GM18867 (cell line): ENCODE measurements around the gene REV3L.
"Not testable (repeated sequence)": the region's sequence is repeated elsewhere in the genome, so short reads cannot be mapped to it uniquely, and the experiment has no call there.

ENCODE experiments used
- ATAC-seq: cut with Tn5 transposase; IDR thresholded peaks from one replicate; pipeline ENCODE4 v1.9.1; 2021; ENCODE audit warnings: mild to moderate bottlenecking, moderate library complexity; ENCODE audit not compliant: unreplicated experiment

REV3L gene

DNA sequence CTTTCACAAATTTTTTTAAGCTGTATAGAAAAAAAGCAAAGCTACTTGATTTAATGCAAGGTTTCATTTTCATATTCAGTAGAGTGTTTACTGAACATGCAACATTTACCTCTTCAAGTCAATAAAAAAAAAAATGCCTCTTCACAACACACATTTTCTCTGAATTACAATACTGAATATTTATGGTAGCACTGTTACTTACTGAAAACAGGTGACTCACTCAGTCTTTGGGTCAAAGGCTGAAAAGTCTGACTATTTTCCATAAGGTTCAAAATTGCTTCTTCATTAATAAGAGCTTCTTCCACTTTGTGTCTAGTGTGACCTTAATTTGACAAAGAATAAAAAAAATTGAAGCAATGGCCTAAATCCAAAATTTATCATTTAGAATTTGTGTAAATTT is 101.9 kb downstream of the REV3L start:
- no peak for ATAC-seq

DNA sequence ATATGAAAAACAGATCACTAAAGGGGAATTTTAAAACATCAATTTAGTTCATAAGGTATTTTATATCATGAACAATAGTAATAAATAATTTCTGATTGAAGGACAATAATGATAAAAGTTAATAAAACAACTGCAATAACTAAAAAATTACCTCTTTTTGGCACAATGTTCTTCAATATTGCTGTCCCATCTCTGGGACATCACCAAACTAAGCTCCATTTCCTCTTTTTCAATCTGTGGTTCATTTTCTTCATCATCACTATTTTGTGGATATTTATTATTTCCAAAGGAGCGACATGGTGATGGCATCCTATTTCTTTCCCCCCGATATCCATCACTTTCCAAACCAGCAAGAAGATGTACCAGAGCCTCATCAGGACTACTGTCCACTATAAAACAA is 103.2 kb downstream of the REV3L start:
- ATAC-seq, result no peak

DNA sequence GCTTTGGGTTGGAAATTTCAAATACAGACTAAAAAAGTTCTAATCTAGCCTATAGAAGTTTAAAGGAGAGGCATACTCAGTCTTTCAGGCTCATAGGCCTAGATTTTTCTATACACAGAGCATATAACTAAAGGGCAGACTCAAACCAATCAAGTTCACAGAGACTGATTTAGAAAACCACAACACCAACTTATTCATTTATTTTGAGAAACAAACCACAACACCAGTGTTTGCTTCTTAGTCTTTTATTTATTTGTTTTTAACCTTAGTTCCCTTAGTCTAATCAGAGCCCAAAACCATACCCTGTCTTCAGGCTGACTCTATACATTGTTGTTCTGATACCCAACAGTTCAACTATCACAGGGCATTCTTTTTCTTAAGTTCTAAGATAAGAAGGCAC is 103.7 kb downstream of the REV3L start:
- ATAC-seq, result no peak

DNA sequence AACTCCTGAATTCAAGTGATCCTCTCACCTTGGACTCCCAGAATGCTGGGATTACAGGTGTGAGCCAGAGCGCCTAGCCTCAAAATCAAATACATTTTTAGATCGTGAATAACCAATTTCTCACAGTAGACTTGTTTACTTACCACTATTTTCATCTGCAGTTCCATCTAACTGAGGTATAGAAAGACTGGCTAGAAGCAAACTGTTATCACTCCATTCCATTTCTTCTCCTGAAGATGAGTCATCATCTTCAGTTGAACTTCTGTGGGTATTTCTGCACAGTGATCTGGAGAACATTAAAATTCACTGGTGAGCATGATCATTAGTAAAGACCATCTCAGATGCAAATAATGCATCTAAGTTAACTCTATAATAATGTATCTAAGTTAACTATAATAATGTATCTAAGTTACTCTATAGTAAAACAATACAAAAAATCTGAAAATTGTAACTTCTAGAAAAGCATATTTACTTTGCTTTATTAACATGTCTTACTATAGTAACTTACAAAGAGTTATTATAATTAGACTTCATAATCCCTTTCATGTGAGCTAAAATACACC is 105.4 kb downstream of the REV3L start:
- no peak for ATAC-seq

DNA sequence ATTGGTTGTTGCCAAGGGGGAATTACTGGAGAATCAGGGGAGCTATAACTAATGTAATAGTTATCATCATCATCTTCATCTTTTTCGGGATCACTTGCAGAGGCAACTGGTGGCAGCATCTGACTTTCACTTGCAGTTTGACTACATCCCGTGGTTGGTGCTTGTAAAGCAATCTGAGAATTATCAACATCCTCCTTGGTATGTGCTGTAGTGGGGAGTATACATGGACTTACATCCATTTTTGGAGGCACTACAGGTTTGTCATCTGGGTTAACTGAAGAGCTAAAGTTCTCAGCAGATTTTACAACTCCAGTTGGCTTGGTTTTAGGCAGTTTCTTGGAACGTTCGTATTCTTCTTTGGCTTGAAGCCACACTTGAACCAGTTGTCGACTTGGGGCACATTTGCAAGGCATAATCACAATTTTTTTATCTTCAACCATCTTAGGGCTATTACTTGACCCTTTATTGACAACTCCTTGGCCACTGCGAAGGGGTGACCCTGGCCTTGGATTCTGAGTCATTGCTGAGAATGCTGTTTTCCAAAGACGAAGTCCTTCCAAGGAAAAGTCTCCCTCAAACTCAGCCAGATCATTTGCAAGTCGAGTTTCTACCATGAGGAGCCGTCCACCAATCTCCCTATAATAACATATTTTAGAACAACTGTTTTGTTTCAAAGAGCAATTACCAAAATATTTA is 115.5 kb downstream of the REV3L start:
- peak; percentile 69 for ATAC-seq

DNA sequence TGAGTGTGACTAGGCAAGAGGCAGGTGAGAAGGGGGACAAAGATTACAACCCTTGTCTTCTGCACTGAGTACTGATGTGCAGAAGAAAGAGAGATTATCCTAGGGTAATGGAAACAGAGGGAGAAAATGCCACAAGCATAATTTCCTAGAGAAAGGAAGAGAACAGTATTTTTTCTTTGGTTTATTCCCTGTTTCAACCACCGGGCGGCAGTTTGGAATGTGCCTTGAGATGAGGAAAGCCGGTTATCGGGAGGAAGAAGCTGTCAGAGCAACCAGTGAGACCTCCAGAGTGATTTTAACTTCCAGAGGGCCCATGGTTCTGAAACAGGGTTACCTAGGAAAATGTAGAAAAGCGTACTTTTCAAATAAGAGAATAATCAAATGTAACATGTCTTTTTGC is 121.4 kb downstream of the REV3L start:
- no peak for ATAC-seq

DNA sequence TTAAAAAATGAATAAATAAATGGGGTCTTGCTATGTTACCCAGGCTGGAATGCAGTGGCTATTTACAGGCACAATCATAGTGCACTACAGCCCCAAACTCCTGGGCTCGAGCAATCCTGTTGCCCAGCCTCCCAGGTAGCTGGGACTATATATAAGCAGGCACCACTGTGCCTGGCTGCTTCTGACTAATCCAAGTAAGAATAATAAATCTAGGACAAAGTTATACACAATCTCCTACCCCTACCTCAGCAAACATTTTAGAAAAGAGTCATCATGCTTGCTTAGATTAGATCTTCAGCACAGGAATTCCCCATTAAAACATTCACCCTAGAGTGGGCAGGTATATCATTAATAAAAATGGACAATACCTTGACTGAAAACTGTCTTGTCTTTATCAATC is 124.6 kb downstream of the REV3L start:
- ATAC-seq, result no peak

DNA sequence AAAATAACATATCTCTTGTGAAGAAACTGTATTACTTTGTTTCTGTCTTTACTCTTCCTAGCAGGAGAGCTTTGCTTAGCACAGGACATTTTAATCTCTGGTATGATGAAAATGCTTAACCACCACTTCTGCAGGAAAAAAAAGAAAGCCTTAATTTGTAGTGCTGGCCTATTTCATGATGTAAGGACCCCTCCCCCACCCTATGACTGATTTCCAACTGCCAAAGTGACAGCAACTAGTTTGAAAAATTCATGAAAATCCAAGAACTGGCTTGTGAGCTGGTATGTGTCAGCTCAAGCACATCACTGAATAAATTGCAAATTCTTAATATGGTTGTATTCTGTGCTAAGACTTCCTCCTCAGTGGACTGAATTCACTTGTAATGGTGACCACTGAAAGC is 125.3 kb downstream of the REV3L start:
- no peak for ATAC-seq

DNA sequence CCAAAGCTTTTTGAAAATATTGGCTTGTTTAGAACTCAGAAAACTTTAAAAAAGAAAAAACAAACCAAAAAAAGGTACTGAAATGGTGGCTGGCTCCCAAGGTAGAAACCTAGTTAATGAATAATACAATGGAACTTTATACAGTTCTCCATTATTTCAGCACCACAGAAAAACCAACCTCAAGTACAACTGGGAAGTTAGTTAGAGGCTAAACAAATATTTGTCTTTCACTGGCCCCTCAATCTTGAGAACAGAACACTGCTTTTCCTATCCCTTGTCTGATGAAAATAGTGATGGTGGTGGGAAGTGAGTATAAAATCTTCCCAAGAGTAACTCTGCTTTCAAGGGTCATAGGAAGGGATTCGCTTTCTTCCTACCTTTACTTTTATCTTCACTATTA is 126.5 kb downstream of the REV3L start:
- no peak for ATAC-seq

DNA sequence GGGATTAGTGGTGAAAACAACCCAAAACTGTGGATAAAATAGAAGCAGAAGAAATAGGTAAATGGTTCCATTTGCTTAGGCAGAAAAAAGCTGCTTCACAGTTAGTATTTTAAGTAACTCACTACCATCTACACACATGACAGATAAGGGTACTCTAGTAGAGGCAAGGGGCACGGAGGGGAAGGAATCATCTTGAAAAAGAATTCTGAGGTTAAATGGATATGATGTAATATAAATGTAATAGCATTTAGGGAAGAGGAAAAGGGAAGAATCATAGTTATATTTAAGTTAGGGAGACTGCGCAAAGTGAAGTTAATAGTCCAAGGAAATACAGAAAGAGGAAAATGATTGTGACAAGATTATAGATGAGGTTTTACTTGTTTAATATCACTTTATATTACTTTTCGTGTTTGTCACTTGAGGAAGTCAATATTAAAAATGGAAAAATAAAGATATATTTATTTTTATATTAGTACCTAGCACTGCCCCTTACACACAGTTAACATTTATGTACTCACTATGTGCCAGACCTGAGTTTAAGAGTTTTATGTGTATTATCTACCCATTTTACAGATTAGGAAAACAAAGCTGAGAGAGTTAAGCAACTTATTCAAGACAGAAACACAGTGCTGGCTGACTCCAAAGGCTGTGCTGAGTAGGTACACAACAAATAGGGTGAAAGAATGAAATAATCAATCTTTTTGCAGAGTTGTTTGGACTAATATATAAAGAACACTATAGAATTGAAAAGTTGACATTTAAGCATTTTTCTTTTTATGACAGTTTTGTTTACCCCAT is 128.1 kb downstream of the REV3L start:
- no peak for ATAC-seq

DNA sequence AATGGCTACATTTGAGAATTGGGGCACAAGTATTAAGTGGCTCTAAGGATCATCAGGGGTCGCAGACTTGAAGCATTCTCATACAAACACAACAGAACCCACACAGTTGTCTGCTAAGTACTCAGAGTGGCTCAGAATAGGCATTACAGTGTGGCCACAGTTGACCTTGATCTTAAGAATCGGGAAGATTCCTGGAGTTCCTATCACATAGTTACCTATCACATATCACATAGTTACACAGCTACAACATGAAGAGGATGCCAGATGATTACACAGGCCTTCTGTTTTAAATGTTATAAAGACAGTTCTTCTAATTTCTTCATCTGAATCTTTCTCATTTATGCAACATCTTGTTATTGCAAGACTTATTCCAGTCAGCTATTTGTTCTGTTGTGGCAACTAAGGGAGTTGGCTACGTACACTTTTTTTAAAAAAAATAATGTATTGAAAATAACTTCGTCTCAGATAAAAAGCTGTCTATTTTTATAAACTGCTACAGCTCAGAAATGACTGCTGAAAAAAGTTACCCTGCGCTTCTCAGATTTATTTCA is 129.0 kb downstream of the REV3L start:
- no peak for ATAC-seq

DNA sequence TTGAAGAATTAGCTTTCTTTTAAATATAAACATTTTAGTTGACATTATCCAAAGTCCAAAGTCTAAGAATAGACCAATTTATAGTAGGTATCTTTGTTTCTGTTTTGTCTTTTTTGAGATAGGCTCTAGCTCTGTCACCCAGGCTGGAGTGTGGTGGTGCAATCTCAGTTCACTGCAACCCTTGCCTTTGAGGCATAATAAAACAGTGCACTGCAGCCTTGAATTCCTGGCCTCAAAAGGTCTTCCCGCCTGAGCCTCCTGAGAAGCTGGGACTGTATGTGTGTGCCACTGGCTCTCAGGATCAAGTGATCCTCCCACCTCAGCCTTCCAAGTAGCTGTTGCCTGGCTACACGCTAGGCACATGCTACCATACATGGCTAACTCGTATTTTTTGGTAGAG is 135.4 kb downstream of the REV3L start:
- ATAC-seq, result no peak

DNA sequence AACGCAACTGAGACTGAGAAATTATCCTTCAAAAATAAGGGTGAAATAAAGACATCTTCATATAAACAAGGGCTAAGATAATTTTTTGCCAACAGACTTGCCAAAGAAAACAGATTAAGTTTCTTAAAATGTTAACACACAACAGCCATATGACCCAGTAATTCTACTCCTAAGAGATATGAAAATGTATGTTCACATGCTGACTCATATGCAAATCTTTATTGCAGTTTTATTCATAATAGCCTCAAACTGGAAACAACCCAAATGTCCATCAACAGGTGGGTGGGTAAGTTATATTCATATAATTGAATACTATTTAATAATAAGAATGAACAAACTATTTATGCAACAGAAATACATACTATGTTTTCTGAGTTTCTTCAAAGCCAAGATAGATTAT is 140.1 kb downstream of the REV3L start:
- ATAC-seq, result no peak

DNA sequence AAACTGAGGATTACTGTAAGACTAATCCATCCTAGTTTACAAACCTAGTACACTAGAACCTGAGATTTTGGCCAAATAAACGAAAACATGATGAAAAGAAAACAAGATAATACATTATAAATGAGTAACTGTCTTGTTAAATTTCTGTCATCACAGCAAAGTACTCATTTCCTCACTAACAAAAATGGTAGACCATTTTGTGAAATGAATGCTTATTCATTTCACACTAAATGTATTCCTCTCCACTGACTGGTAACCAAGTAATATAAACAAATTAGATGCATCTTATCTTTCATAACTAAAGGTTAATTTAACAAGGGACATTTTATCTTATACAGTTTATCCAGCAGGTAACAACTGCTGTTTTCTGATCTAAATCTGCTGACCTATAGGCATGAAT is 143.7 kb downstream of the REV3L start:
- peak; percentile 37 for ATAC-seq

DNA sequence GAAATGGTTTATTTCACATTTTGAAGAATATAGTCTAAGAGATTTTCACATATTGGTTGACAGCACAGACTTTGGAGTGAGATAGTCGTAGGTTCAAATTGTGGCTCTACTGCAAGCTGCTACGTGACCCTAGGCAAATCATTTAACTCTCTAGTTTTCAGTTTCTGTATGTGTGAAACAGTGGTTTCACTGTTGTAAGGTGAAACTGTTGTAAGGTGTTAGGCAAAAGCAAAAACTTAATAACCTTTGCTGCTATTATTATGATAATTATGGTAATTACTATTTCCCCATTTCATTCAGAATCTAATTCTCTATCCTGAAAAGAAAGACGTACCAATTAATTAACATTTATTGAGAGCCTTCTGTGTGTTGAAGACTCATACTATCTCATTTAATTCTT is 144.2 kb downstream of the REV3L start:
- peak; percentile 98 for ATAC-seq

DNA sequence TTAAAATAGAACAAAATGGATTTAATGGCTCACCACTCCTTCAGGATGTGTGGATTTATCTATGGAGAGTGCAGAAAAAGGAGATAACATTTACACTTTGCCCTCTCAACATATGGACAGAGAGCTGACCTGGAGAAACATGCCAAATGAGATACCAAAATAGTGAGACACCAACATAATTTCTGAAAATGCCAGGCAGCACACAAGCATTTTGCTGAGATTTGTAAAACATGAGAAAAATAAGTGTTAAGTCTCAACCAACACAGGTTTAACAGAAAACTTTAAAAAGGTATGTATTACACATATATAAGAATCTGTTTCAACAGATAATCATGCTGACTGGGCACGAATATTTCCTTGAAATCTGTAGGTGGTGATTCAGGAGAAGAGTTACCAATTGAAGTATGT is 145.2 kb downstream of the REV3L start:
- no peak for ATAC-seq

DNA sequence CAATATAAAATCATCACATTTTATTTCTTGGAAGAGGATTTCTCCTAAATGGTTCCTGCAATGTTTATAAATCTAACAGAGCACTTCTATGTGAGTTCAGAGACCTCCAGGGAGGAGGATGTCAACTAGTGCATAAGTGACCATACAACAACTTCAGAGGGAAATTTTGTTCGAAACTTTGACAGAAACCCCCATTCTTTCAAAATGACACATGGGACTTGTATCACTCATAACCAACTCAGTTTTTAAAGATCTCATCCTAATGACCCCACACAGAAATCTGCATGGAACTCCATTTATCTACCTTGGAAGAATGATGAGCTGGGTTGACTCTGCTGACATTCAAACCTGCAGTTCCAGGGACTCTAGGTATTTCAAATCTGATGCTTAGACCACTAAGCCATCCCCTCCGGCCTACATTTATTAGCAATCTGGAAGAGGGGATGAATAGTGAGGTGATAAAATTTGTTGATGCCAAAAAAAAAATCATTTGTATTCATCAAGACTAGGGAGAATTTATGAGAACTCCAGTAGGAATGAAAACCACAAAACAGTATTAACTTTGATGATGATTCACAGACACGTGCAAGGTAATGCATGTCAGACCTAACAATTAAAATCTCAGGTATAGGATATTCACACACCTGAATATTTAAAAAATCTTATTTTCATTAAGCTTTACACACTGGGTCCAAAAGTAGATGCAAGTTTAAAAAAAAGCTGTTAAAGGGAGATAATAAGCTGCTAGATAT is 153.0 kb downstream of the REV3L start:
- ATAC-seq, result peak; percentile 73

DNA sequence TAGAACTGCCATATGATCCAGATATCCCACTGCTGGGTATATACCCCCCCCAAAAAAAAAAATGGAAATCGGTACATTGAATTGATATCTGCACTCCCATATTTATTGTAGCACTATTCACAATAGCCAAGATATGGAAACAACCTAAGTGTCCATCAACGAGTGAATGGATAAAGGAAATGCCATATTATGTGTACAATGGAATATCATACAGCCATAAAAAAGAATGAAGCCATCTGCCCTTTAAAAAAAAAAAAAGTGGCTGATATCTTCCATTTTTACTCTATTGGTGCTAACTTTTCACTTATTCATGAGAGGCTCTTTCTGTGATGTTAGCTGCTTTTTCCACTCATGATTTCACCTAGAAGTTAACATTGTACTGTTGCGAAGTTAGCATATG is 156.5 kb downstream of the REV3L start:
- ATAC-seq, result no peak

DNA sequence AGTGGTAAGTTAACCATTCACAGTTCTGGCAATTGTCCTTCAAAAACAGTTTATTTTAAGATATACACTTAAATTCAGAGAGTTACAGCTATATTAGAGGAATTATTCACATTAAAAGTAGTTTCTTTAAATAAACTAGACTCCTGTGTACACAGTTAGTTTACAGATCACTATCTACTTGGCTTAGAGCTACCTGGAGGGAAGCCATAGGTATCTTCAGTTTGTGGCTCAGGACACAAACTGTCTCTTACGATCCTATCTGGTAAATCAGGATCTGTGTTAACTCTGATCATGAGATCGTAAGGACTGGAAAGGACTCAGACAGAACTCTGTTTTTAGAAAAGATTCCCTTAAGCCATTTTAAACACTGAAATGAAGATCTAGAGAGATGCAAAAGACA is 160.9 kb downstream of the REV3L start:
- ATAC-seq, result no peak

DNA sequence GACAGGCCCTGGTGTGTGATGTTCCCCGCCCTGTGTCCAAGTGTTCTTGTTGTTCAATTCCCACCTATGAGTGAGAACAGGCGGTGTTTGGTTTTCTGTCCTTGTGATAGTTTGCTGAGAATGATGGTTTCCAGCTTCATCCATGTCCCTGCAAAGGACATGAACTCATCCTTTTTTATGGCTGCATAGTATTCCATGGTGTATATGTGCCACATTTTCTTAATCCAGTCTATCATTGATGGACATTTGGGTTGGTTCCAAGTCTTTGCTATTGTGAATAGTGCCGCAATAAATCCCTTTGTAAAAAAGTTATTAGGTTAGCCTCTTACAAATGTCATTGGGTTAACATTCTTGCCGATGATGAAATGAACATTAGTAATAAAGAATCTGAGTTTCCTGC is 175.1 kb downstream of the REV3L start:
- not testable (repeated sequence) for ATAC-seq

DNA sequence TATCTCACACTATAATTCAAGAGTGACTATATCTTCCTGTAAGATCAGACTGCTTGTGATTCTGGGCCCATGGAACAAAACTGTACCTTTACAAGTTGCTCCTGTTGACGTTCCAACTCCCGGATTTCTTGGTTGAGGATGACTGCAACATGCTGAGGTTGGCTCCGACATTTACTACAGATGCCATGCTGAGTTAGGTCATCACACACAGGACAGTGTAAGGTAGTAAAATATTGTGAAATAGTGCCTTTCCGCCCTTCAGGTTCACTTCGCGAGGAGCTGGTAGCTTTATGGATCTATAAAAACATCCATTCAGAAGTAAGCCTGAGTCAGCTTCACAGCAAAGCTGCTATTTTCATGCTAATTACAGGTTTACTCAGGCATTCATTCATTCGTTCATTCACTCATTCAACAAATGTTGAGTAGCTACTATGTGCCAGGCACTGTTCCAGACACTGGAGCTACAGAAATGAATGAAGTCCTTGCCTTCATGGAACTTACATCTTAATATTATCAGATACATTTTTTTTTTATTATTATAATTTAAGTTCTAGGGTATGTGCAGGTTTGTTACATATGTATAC is 175.7 kb downstream of the REV3L start:
- ATAC-seq, result no peak
